Caco-2 (cell line): ENCODE results near the gene TMPRSS11E. TPM values are rescaled to one million over a fixed set of nuclear protein-coding genes. Genes with fewer than 3 reads are reported as not detected.
"Not testable (repeated sequence)": the region's sequence is repeated elsewhere in the genome, so short reads cannot be mapped to it uniquely, and the experiment has no call there.

Experiments used
- BruUV-seq: library from RNA; stranded (reverse); fragments of 400-500 nt; replicated peaks from 2 replicates; lab custom pipeline; 2021; lab: Mats Ljungman, UMichigan
- CTCF ChIA-PET: fragments of 300-600 bp; sonication (Branson Sonifier 250); formaldehyde crosslinking; loops from one replicate; lab custom pipeline; 2022; ENCODE audit warnings: antibody characterized with exemption; lab: Charles Lee
- POLR2A ChIA-PET: fragments of 300-600 bp; sonication (Branson Sonifier 250); formaldehyde crosslinking; loops from one replicate; lab custom pipeline; 2022; ENCODE audit warnings: antibody characterized with exemption; lab: Charles Lee
- DNase-seq, 2 experiments: peaks; one replicate each; pipeline versions ENCODE4 v3.0.0 to v3.0.0-alpha.2; 2020 to 2022
- H3K27me3 ChIP-seq: replicated peaks from 2 replicates; pipeline ENCODE4 v1.6.0; 2011; ENCODE audit warnings: low read length; ENCODE audit not compliant: control insufficient read depth, insufficient read depth
- H3K36me3 ChIP-seq: 2 replicates; pipeline ENCODE4 v1.5.1; 2011; ENCODE audit warnings: low read length; ENCODE audit not compliant: control insufficient read depth, insufficient read depth
- H3K4me1 ChIP-seq: fragments of 250-450 bp; sonication (Bioruptor Pico); 2 replicates; pipeline ENCODE4 v1.5.1; 2020; ENCODE audit warnings: mild to moderate bottlenecking
- H3K4me3 ChIP-seq: 2 replicates; pipeline ENCODE4 v1.5.1; 2011; ENCODE audit warnings: low read depth, mild to moderate bottlenecking, control low read depth, low read length
- H3K9me3 ChIP-seq: fragments of 250-450 bp; sonication (Bioruptor Pico); 2 replicates; pipeline ENCODE4 v1.5.1; 2020; ENCODE audit warnings: mild to moderate bottlenecking, moderate library complexity
- H3K27ac Mint-ChIP-seq: one replicate; pipeline ENCODE4 v1.8.0; 2022; ENCODE audit warnings: mixed read lengths; ENCODE audit not compliant: unreplicated experiment
- H3K27me3 Mint-ChIP-seq: one replicate; pipeline ENCODE4 v1.8.0; 2022; ENCODE audit warnings: mixed read lengths; ENCODE audit not compliant: insufficient read depth, unreplicated experiment
- H3K36me3 Mint-ChIP-seq: one replicate; pipeline ENCODE4 v1.8.0; 2022; ENCODE audit warnings: mild to moderate bottlenecking, mixed read lengths; ENCODE audit not compliant: insufficient read depth, unreplicated experiment
- H3K4me1 Mint-ChIP-seq: one replicate; pipeline ENCODE4 v1.8.0; 2022; ENCODE audit warnings: low read depth, mixed read lengths; ENCODE audit not compliant: unreplicated experiment
- H3K4me3 Mint-ChIP-seq: one replicate; pipeline ENCODE4 v1.8.0; 2022; ENCODE audit warnings: mild to moderate bottlenecking, moderate library complexity, mixed read lengths; ENCODE audit not compliant: unreplicated experiment
- H3K9me3 Mint-ChIP-seq: one replicate; pipeline ENCODE4 v1.8.0; 2022; ENCODE audit warnings: mixed read lengths; ENCODE audit not compliant: unreplicated experiment
- intact Hi-C: fragments of 100-400 bp; cut with micrococcal nuclease; formaldehyde crosslinking; loops from one replicate; pipeline ENCODE4 v1.10.0; 2022; ENCODE audit not compliant: unreplicated experiment
- total RNA-seq: library from RNA; stranded (reverse); gene quantifications from 2 replicates; pipeline ENCODE4 v1.2.3, GENCODE V29; 2022
- TF ChIP-seq, protein P1 (sequence below), 2 experiments: fragments of 200-600 bp in 1 of 2; IDR thresholded peaks; 1 replicate in 1 of 2; 2 replicates in 1 of 2; pipeline versions ENCODE4 v1.5.1 to v1.8.0; 2011 to 2022; ENCODE audit warnings: antibody characterized with exemption in 1 of 2, control low read depth in 1 of 2, inconsistent platforms in 1 of 2, low read depth in 1 of 2, low read length in 1 of 2, mild to moderate bottlenecking in 1 of 2, moderate library complexity in 1 of 2; ENCODE audit not compliant: insufficient read depth in 1 of 2, severe bottlenecking in 1 of 2, unreplicated experiment in 1 of 2

The TMPRSS11E gene
- total RNA-seq, 1 experiment from 2014 or later: not detected

DNA sequence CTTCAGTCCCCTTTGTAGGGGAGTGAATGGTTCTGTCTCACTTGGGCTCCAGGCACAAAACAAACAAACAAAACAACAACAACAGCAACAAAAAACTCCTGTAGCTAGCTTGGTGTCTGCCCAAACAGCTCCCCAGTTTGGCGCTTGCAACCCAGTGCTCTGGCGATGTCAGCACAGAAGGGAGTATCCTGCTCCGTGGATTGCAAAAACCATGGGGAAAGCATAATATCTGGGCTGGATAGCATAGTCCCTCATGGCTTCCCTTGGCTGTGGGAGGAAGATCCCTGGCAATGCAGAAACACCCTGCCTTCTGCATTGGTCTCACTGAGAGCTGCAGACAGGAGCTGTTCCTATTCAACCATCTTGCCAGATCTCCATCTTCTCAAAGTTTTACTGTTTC is 89.1 kb downstream of the TMPRSS11E start:
- Histone ChIP-seq H3K4me3 (no peak overlapping the region), H3K36me3 (no peaks in the 10 kb centered on the region), H3K4me1 (no peaks in the 10 kb centered on the region), H3K27me3 (no peaks in the 10 kb centered on the region), H3K9me3 (no peaks in the 10 kb centered on the region)
- intact Hi-C loops: no loop called here
- BruUV-seq: no TSS peak
- CTCF ChIA-PET: no interaction called here
- POLR2A ChIA-PET: no interaction called here
- H3K9me3 Mint-ChIP-seq: peaks cover 29% of the 10 kb centered on the region
- no peaks in the 10 kb centered on the region for H3K27me3 Mint-ChIP-seq
- no peak overlapping the region for H3K4me3 Mint-ChIP-seq
- no peak overlapping the region for H3K27ac Mint-ChIP-seq
- H3K36me3 Mint-ChIP-seq: no peaks in the 10 kb centered on the region
- TF ChIP-seq, protein P1, sequence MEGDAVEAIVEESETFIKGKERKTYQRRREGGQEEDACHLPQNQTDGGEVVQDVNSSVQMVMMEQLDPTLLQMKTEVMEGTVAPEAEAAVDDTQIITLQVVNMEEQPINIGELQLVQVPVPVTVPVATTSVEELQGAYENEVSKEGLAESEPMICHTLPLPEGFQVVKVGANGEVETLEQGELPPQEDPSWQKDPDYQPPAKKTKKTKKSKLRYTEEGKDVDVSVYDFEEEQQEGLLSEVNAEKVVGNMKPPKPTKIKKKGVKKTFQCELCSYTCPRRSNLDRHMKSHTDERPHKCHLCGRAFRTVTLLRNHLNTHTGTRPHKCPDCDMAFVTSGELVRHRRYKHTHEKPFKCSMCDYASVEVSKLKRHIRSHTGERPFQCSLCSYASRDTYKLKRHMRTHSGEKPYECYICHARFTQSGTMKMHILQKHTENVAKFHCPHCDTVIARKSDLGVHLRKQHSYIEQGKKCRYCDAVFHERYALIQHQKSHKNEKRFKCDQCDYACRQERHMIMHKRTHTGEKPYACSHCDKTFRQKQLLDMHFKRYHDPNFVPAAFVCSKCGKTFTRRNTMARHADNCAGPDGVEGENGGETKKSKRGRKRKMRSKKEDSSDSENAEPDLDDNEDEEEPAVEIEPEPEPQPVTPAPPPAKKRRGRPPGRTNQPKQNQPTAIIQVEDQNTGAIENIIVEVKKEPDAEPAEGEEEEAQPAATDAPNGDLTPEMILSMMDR (IDR thresholded peaks at IDR 0.05; ENCODE audit: insufficient read depth in 1 of 2, low read depth in 1 of 2, low read length in 1 of 2, severe bottlenecking in 1 of 2, unreplicated experiment in 1 of 2): no peak
- DNase-seq: no peak
- no peaks in the 10 kb centered on the region for H3K4me1 Mint-ChIP-seq

DNA sequence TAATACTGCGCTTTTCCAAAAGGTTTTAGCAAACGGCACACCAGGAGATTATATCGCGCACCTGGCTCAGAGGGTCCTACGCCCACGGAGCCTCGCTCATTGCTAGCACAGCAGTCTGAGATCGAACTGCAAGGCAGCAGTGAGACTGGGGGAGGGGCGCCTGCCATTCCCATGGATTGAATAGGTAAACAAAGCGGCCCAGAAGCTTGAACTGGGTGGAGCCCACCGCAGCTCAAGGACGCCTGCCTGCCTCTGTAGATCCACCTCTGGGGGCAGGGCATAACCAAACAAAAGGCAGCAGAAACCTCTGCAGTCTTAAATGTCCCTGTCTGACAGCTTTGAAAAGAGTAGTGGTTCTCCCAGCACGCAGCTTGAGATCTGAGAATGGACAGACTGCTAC is 95.5 kb downstream of the TMPRSS11E start:
- not testable (repeated sequence) for H3K36me3 ChIP-seq, H3K27ac Mint-ChIP-seq

More for the DNA sequence above, 95.5 kb downstream of the TMPRSS11E start:
- H3K9me3 ChIP-seq, DNase-seq, CTCF ChIA-PET, H3K36me3 Mint-ChIP-seq, H3K4me1 Mint-ChIP-seq, H3K4me1 ChIP-seq, H3K4me3 ChIP-seq, H3K4me3 Mint-ChIP-seq, POLR2A ChIA-PET, BruUV-seq, intact Hi-C loops, H3K27me3 ChIP-seq, H3K27me3 Mint-ChIP-seq: not testable (repeated sequence)
- peaks cover 26% of the 10 kb centered on the region for H3K9me3 Mint-ChIP-seq

Other genes with a start within 250 kb of the TMPRSS11E start
- not detected in 2 replicates for gene TMPRSS11B, start 201.8 kb upstream of the TMPRSS11E start, total RNA-seq
- 101 and 109 TPM in 2 replicates for gene YTHDC1, start 97.4 kb upstream of the TMPRSS11E start, total RNA-seq
- gene UGT2B17, start 128.9 kb downstream of the TMPRSS11E start, total RNA-seq: 0.19 and 0.20 TPM in 2 replicates
- gene UGT2B15, start 223.2 kb downstream of the TMPRSS11E start, total RNA-seq: 0.32 and 0.42 TPM in 2 replicates